Measurements from ENCODE around the gene THOP1.

Gene THOP1

GRCh38 chr19:2856457-2857050 is 71.3 kb downstream of the THOP1 start:
- no peak for DNase-seq

- DNase-seq = no peak
Measured at GRCh38 chr19:2858864-2859263, 73.6 kb downstream of the THOP1 start.

- DNase-seq = no peak
Measured at GRCh38 chr19:2863816-2864215, 78.5 kb downstream of the THOP1 start.
